ENCODE results near the gene NELFA.

The NELFA gene

DNA sequence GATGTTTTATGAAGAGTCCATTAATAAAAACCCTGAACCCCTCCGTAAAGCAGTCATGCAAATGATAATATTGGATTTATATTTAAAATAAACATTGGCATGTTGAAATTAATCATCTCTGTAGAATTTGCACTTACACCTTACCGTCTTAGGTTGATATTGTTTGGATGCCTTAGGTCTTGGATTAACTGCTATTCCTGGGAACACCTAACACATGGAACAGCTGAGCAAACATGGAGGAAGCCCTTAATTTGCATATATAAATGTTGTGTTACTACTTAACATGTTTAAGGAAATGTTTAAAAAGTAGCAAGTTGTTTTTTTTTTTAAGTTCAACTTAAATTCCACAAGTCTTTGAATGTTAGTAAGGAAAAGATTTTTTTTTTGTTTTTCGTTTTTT, 75.1 kb downstream of the NELFA start:
- DNase-seq (ENCODE audit: low spot score) = no peak

DNA sequence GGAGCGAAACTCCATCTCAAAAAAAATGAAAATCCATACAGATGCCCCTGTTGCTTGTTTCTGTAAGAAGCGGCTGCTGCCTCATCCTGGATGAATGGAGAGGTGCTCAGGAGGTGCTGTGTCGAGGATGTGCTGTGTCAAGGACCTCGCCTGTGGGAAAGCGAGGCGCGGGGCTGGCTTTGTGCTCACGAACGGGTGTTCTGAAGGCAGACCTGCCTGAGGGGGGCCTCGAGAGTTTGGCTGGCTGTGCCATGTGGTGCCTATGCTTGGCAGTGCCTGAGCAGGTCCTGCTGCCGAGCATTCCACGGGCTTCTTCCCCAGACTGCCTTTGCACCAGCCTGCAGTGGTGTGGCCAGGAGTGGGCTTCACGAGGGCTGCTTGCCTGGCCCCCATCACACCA, 76.0 kb downstream of the NELFA start:
- no peak for DNase-seq (ENCODE audit: low spot score)
